GM23248 (cell line): Measurements from ENCODE around the gene TCTN1. TPM values are rescaled to one million over a fixed set of nuclear protein-coding genes. Genes with fewer than 3 reads are reported as not detected.

Experiments
- DNase-seq: peaks from one replicate; pipeline ENCODE4 v3.0.0-alpha.2; 2015
- H2AFZ ChIP-seq: fragments of 200-600 bp; sonication (generic); 2 replicates; pipeline ENCODE4 v1.6.1; 2016; ENCODE audit warnings: antibody characterized with exemption
- H3F3A ChIP-seq: fragments of 200-600 bp; sonication (generic); 2 replicates; pipeline ENCODE4 v1.6.1; 2016; ENCODE audit warnings: mild to moderate bottlenecking, antibody characterized with exemption, mixed run types; ENCODE audit not compliant: insufficient read depth
- H3K27ac ChIP-seq: fragments of 200-600 bp; sonication (generic); 2 replicates; pipeline ENCODE4 v1.5.1; 2016; ENCODE audit warnings: mild to moderate bottlenecking
- H3K27me3 ChIP-seq: fragments of 200-600 bp; sonication (generic); replicated peaks from 2 replicates; pipeline ENCODE4 v1.6.1; 2016; ENCODE audit warnings: mild to moderate bottlenecking; ENCODE audit not compliant: insufficient read depth
- H3K36me3 ChIP-seq: fragments of 200-600 bp; sonication (generic); 2 replicates; pipeline ENCODE4 v1.6.1; 2016; ENCODE audit warnings: low read depth, mild to moderate bottlenecking
- H3K4me1 ChIP-seq: fragments of 200-600 bp; sonication (generic); 2 replicates; pipeline ENCODE4 v1.6.1; 2016; ENCODE audit warnings: mild to moderate bottlenecking; ENCODE audit not compliant: insufficient read depth
- H3K4me2 ChIP-seq: fragments of 200-600 bp; sonication (generic); one replicate; pipeline ENCODE4 v1.6.1; 2016; ENCODE audit warnings: mild to moderate bottlenecking; ENCODE audit not compliant: unreplicated experiment
- H3K4me3 ChIP-seq: fragments of 200-600 bp; sonication (generic); 2 replicates; pipeline ENCODE4 v1.5.1; 2016; ENCODE audit warnings: mild to moderate bottlenecking
- H3K79me2 ChIP-seq: fragments of 200-600 bp; sonication (generic); 2 replicates; pipeline ENCODE4 v1.6.1; 2016; ENCODE audit warnings: mild to moderate bottlenecking; ENCODE audit not compliant: insufficient read depth
- H3K9ac ChIP-seq: fragments of 200-600 bp; sonication (generic); 2 replicates; pipeline ENCODE4 v1.6.1; 2016; ENCODE audit warnings: mild to moderate bottlenecking
- H3K9me2 ChIP-seq: fragments of 200-600 bp; sonication (generic); 2 replicates; pipeline ENCODE4 v1.6.1; 2016; ENCODE audit warnings: mixed run types, mild to moderate bottlenecking, moderate library complexity; ENCODE audit not compliant: insufficient read depth
- H3K9me3 ChIP-seq: fragments of 200-600 bp; sonication (generic); one replicate; pipeline ENCODE4 v1.6.1; 2017; ENCODE audit warnings: low read depth
- H4K20me1 ChIP-seq: fragments of 200-600 bp; sonication (generic); 2 replicates; pipeline ENCODE4 v1.6.0; 2016; ENCODE audit not compliant: insufficient read depth
- EZH2 ChIP-seq: fragments of 200-600 bp; sonication (generic); IDR thresholded peaks from 2 replicates; pipeline ENCODE4 v1.6.1; 2018; ENCODE audit warnings: antibody characterized with exemption, mild to moderate bottlenecking; ENCODE audit not compliant: insufficient read depth, poor library complexity, severe bottlenecking
- EZH2phosphoT487 ChIP-seq: fragments of 200-600 bp; sonication (generic); IDR thresholded peaks from 2 replicates; pipeline ENCODE4 v1.6.1; 2018; ENCODE audit warnings: antibody characterized with exemption, moderate library complexity, mild to moderate bottlenecking, low read depth; ENCODE audit not compliant: insufficient read depth
- WGBS, 2 experiments: methylation state at CpG; one replicate each; pipeline ENCODE4 v1.1.6; 2015 to 2017; ENCODE audit warnings: low lambda C conversion rate in 2 of 2, low coverage in 1 of 2; ENCODE audit errors: missing lambda C conversion rate in 2 of 2; 5-methylcytosine and 5-hydroxymethylcytosine counted together
- in situ Hi-C: fragments of 300-500 bp; cut with MboI; formaldehyde crosslinking; loops from 2 replicates; pipeline ENCODE4 v1.15.0; 2020
- polyA plus RNA-seq: library from polyadenylated mRNA; unstranded; fragments of >200 nt; fragmentation: Nextera tagmentation; extraction: Ambion mirVana; gene quantifications from 2 replicates; pipeline ENCODE4 v1.2.1, GENCODE V29; 2016
- total RNA-seq: library from RNA; depleted of rRNA; stranded (reverse); fragments of >200 nt; shearing (Covaris generic); gene quantifications from 2 replicates; pipeline ENCODE4 v1.2.3, GENCODE V29; 2014

Gene TCTN1
- total and polyA plus RNA-seq, 2 experiments from 2014 or later: 44.3 to 65.2 TPM

- Histone ChIP-seq H3K9me3 (no peaks in the 10 kb centered on the region), H4K20me1 (no peaks in the 10 kb centered on the region), H3K79me2 (peaks cover 79% of the 10 kb centered on the region), H3K27me3 (no peaks in the 10 kb centered on the region), H3K36me3 (no peaks in the 10 kb centered on the region), H3K9me2 (no peaks in the 10 kb centered on the region), H3F3A (peaks cover 32% of the 10 kb centered on the region), H3K9ac (no peak overlapping the region), H3K4me1 (peaks cover 21% of the 10 kb centered on the region), H3K27ac (no peak overlapping the region), H3K4me3 (no peak overlapping the region), H2AFZ (no peak overlapping the region), H3K4me2 (no peak overlapping the region)
- TF ChIP-seq EZH2: no peak
- TF ChIP-seq EZH2phosphoT487: no peak
- WGBS, 2 experiments: 45 to 50% methylated on average over 1 of the region's 1 CpG
- in situ Hi-C loops: no loop called here
- no peak for DNase-seq
Observed at GRCh38 chr12:110575326-110575725, 38.6 kb upstream of the TCTN1 start.

- no peaks in the 10 kb centered on the region for H4K20me1 ChIP-seq
Observed at GRCh38 chr12:110576504-110576903, 37.4 kb upstream of the TCTN1 start.

GRCh38 chr12:110577864-110578693 is 35.9 kb upstream of the TCTN1 start:
- H3K9me2 ChIP-seq: no peaks in the 10 kb centered on the region
- H3K4me2 ChIP-seq: peak overlapping the region; percentile 92
- peak overlapping the region; percentile 100 for H3K27ac ChIP-seq
- peaks cover 29% of the 10 kb centered on the region for H3K4me1 ChIP-seq
- H3F3A ChIP-seq: peaks cover 32% of the 10 kb centered on the region
- peaks cover 85% of the 10 kb centered on the region for H3K79me2 ChIP-seq
- no peaks in the 10 kb centered on the region for H4K20me1 ChIP-seq
- peak overlapping the region; percentile 96 for H3K9ac ChIP-seq
- H3K4me3 ChIP-seq: peak overlapping the region; percentile 68
- in situ Hi-C loops: no loop called here
- H2AFZ ChIP-seq: peak overlapping the region; percentile 49
- no peaks in the 10 kb centered on the region for H3K9me3 ChIP-seq
- no peaks in the 10 kb centered on the region for H3K27me3 ChIP-seq
- WGBS, 2 experiments: 0 to 1% methylated on average over 8 of the region's 8 CpGs
- H3K36me3 ChIP-seq: no peaks in the 10 kb centered on the region
- TF ChIP-seq EZH2phosphoT487 (no peak), EZH2 (no peak)
- peak; percentile 94 for DNase-seq

More at GRCh38 chr12:110576504-110576903, 37.4 kb upstream of the TCTN1 start:
- Histone ChIP-seq H3K27me3 (no peaks in the 10 kb centered on the region), H2AFZ (no peak overlapping the region), H3K9ac (no peak overlapping the region), H3K4me2 (no peak overlapping the region), H3K9me3 (no peaks in the 10 kb centered on the region), H3K36me3 (no peaks in the 10 kb centered on the region), H3K79me2 (peaks cover 88% of the 10 kb centered on the region), H3F3A (peaks cover 32% of the 10 kb centered on the region), H3K27ac (no peak overlapping the region), H3K4me3 (no peak overlapping the region), H3K4me1 (peaks cover 25% of the 10 kb centered on the region), H3K9me2 (no peaks in the 10 kb centered on the region)
- WGBS, 2 experiments: 96 to 97% methylated on average over 2 of the region's 2 CpGs
- TF ChIP-seq EZH2phosphoT487 (no peak), EZH2 (no peak)
- in situ Hi-C loops: no loop called here
- DNase-seq: no peak

DNA sequence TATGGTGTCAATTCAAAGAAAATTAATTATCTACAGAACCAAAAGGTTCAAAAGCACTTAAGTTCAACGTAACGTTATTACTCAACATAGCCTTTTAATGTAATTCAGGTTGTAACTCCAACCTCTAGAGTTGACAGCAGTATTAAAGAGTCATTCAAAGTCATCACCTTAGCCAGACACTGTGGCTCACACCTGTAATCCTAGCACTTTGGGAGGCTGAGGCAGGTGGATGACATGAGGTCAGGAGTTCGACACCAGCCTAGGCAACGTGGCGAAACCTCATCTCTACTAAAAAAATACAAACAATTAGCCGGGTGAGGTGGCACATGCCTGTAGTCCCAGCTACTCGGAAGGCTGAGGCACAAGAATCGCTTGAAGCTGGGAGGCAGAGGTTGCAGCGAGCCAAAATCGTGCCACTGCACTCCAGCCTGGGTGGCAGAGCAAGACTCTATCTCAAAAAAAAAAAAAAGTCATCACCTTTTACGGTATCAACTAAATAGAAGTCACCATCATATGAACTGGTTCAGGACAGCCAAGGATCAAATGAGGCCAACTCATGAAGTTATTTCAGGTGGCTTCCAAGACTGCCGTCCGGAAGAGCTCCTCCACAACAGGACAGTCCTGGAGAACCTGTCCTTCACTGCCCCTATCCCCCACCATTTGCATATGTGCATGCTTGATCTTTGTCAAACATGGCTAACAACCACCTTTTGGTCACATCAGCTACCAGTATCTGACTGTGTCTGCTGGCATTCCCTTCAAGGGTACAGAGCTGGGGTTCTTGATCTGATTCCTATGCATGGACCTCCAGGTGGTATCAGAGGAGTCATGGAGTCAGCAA is 35.0 kb upstream of the TCTN1 start:
- no peaks in the 10 kb centered on the region for H4K20me1 ChIP-seq
- DNase-seq: no peak
- no peaks in the 10 kb centered on the region for H3K9me3 ChIP-seq
- H3K36me3 ChIP-seq: no peaks in the 10 kb centered on the region
- no peaks in the 10 kb centered on the region for H3K27me3 ChIP-seq
- H2AFZ ChIP-seq: no peak overlapping the region
- peaks cover 29% of the 10 kb centered on the region for H3K4me1 ChIP-seq
- H3K9ac ChIP-seq: peak overlapping the region; percentile 96
- H3K4me3 ChIP-seq: peak overlapping the region; percentile 68
- in situ Hi-C loops: no loop called here
- peaks cover 76% of the 10 kb centered on the region for H3K79me2 ChIP-seq
- H3K9me2 ChIP-seq: no peaks in the 10 kb centered on the region
- 80% methylated on average over 13 of the region's 13 CpGs for WGBS, 2 experiments
- TF ChIP-seq EZH2phosphoT487: no peak
- TF ChIP-seq EZH2: no peak
- peak overlapping the region; percentile 92 for H3K4me2 ChIP-seq
- H3K27ac ChIP-seq: peak overlapping the region; percentile 100
- peaks cover 32% of the 10 kb centered on the region for H3F3A ChIP-seq
